NCI-H82 (cell line): ENCODE measurements around the gene NAA40.
A peak's percentile ranks its signal among the peaks of the same experiment; 100 is the strongest.
"Not testable (repeated sequence)": the region's sequence is repeated elsewhere in the genome, so short reads cannot be mapped to it uniquely, and the experiment has no call there.

Source experiments
- DNase-seq: peaks from one replicate; lab custom pipeline; 2025; lab: John Stamatoyannopoulos, UW

Gene NAA40

GRCh38 chr11:63939397-63939891, 642 bp downstream of the NAA40 start:
- no peak for DNase-seq

- no peak for DNase-seq
These were observed 2.0 kb downstream of the NAA40 start for GRCh38 chr11:63940786-63941185.

- DNase-seq, result no peak
These were observed 3.1 kb downstream of the NAA40 start for GRCh38 chr11:63941901-63942300.

- DNase-seq, result no peak
These were observed 4.0 kb downstream of the NAA40 start for GRCh38 chr11:63942803-63943202.

- no peak for DNase-seq
These were observed 6.2 kb downstream of the NAA40 start for GRCh38 chr11:63944987-63945386.

- DNase-seq, result peak; percentile 77
These were observed 6.8 kb downstream of the NAA40 start for GRCh38 chr11:63945477-63946163.

GRCh38 chr11:63951779-63952536, 13.2 kb downstream of the NAA40 start:
- DNase-seq, result no peak

GRCh38 chr11:63952570-63952969, 13.8 kb downstream of the NAA40 start:
- no peak for DNase-seq

- no peak for DNase-seq
These were observed 19.2 kb downstream of the NAA40 start for GRCh38 chr11:63958008-63958407.

GRCh38 chr11:63961608-63962412, 23.0 kb downstream of the NAA40 start:
- no peak for DNase-seq

GRCh38 chr11:63963895-63964294, 25.1 kb downstream of the NAA40 start:
- not testable (repeated sequence) for DNase-seq

GRCh38 chr11:63966444-63966843, 27.6 kb downstream of the NAA40 start:
- DNase-seq, result no peak

- no peak for DNase-seq
These were observed 30.7 kb downstream of the NAA40 start for GRCh38 chr11:63969461-63969860.

- no peak for DNase-seq
These were observed 32.1 kb downstream of the NAA40 start for GRCh38 chr11:63970902-63971301.

GRCh38 chr11:63973912-63974258, 35.1 kb downstream of the NAA40 start:
- DNase-seq, result not testable (repeated sequence)

GRCh38 chr11:63974259-63975143, 35.7 kb downstream of the NAA40 start, which contains the start of gene COX8A:
Gene COX8A, plus strand, starts transcription at chr11:63974620. Its CDS starts 61 bp downstream, at chr11:63974681.
- DNase-seq, result peak; percentile 100

- no peak for DNase-seq
These were observed 39.9 kb downstream of the NAA40 start for GRCh38 chr11:63978551-63979239.

GRCh38 chr11:63979426-63979825, 40.6 kb downstream of the NAA40 start:
- no peak for DNase-seq

GRCh38 chr11:63985812-63986155, 47.0 kb downstream of the NAA40 start:
- DNase-seq, result no peak

- peak; percentile 96 for DNase-seq
These were observed 47.5 kb downstream of the NAA40 start, which contains the start of gene OTUB1 for GRCh38 chr11:63986156-63986931. Gene OTUB1, plus strand, starts transcription at chr11:63986438. Its CDS starts 19 bp downstream, at chr11:63986457.
